ENCODE measurements around the gene TBC1D9. TPM values are rescaled to one million over a fixed set of nuclear protein-coding genes. Genes with fewer than 3 reads are reported as not detected.
"Not testable (repeated sequence)": the region's sequence is repeated elsewhere in the genome, so short reads cannot be mapped to it uniquely, and the experiment has no call there.

Gene TBC1D9
- total RNA-seq, 1 experiment from 2014 or later, result not detected

GRCh38 chr4:140750470-140750869 is 5.7 kb downstream of the TBC1D9 start:
- Histone ChIP-seq H4K20me1 (ENCODE audit: insufficient read depth, low read depth, low read length) (no peaks in the 10 kb centered on the region), H3K4me1 (ENCODE audit: low read length) (no peaks in the 10 kb centered on the region; the same call in 1 of the 2 replicates), H3K79me2 (ENCODE audit: low read length) (no peaks in the 10 kb centered on the region), H3K36me3 (ENCODE audit: insufficient read depth, low read length) (no peaks in the 10 kb centered on the region), H3K27me3 (ENCODE audit: low read length) (no peaks in the 10 kb centered on the region), H3K9me3 (ENCODE audit: low read length) (no peaks in the 10 kb centered on the region), H3K9ac (ENCODE audit: low read length) (no peak overlapping the region), H3K9me2 (replicated peaks; ENCODE audit: insufficient read depth, low read length) (no peaks in the 10 kb centered on the region), H3K4me2 (ENCODE audit: low read depth, low read length, poor library complexity, severe bottlenecking) (no peak overlapping the region), H3K4me3 (ENCODE audit: low read length) (no peak overlapping the region), H3K27ac (ENCODE audit: low read length) (no peak overlapping the region), H2AFZ (ENCODE audit: low read length) (no peak overlapping the region)
- no peak for DNase-seq

GRCh38 chr4:140748171-140748570 is 8.0 kb downstream of the TBC1D9 start:
- no peak overlapping the region for H3K4me2 ChIP-seq (ENCODE audit: low read depth, low read length, poor library complexity, severe bottlenecking)
- H3K27ac ChIP-seq (ENCODE audit: low read length), result no peak overlapping the region
- no peaks in the 10 kb centered on the region for H3K9me3 ChIP-seq (ENCODE audit: low read length)
- no peak for DNase-seq
- H3K9me2 ChIP-seq (replicated peaks; ENCODE audit: insufficient read depth, low read length), result no peaks in the 10 kb centered on the region
- no peaks in the 10 kb centered on the region for H3K36me3 ChIP-seq (ENCODE audit: insufficient read depth, low read length)
- no peaks in the 10 kb centered on the region for H4K20me1 ChIP-seq (ENCODE audit: insufficient read depth, low read depth, low read length)
- peaks cover 13% of the 10 kb centered on the region for H3K4me1 ChIP-seq (ENCODE audit: low read length)
- H3K4me3 ChIP-seq (ENCODE audit: low read length), result no peak overlapping the region
- no peak overlapping the region for H3K9ac ChIP-seq (ENCODE audit: low read length)
- H2AFZ ChIP-seq (ENCODE audit: low read length), result no peak overlapping the region
- H3K27me3 ChIP-seq (ENCODE audit: low read length), result no peaks in the 10 kb centered on the region
- H3K79me2 ChIP-seq (ENCODE audit: low read length), result no peaks in the 10 kb centered on the region

DNA sequence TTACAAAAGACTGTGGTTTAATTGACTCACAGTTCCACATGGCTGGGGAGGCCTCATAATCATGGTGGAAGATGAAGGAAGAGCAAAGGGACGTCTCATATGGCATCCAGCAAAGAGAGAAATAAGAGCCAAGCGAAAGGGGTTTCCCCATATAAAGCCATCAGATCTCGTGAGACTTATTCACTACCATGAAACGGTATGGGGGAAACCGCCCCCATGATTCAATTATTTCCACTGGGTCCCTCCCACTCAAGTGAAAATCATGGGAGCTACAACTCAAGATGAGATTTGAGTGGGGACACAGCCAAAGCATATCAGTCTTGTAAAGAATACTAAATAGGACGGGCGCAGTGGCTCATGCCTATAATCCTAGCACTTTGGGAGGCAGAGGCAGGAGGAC is 9.6 kb downstream of the TBC1D9 start:
- not testable (repeated sequence) for H3K79me2 ChIP-seq (ENCODE audit: low read length); H2AFZ ChIP-seq (ENCODE audit: low read length)

GRCh38 chr4:140744421-140744820 is 11.8 kb downstream of the TBC1D9 start:
- Histone ChIP-seq H3K4me2 (ENCODE audit: low read depth, low read length, poor library complexity, severe bottlenecking) (no peak overlapping the region), H3K79me2 (ENCODE audit: low read length) (no peaks in the 10 kb centered on the region), H2AFZ (ENCODE audit: low read length) (no peak overlapping the region), H3K9ac (ENCODE audit: low read length) (no peak overlapping the region), H3K4me3 (ENCODE audit: low read length) (no peak overlapping the region), H3K4me1 (ENCODE audit: low read length) (peaks cover 27% of the 10 kb centered on the region), H3K9me2 (replicated peaks; ENCODE audit: insufficient read depth, low read length) (no peaks in the 10 kb centered on the region), H3K9me3 (ENCODE audit: low read length) (no peaks in the 10 kb centered on the region), H3K27me3 (ENCODE audit: low read length) (no peaks in the 10 kb centered on the region), H3K27ac (ENCODE audit: low read length) (no peak overlapping the region), H3K36me3 (ENCODE audit: insufficient read depth, low read length) (no peaks in the 10 kb centered on the region), H4K20me1 (ENCODE audit: insufficient read depth, low read depth, low read length) (no peaks in the 10 kb centered on the region)
- no peak for DNase-seq

More for the DNA sequence above, 9.6 kb downstream of the TBC1D9 start:
- not testable (repeated sequence) for DNase-seq; H3K9ac ChIP-seq (ENCODE audit: low read length); H3K9me2 ChIP-seq (replicated peaks; ENCODE audit: insufficient read depth, low read length); H3K4me2 ChIP-seq (ENCODE audit: low read depth, low read length, poor library complexity, severe bottlenecking); H3K27me3 ChIP-seq (ENCODE audit: low read length); H4K20me1 ChIP-seq (ENCODE audit: insufficient read depth, low read depth, low read length); H3K9me3 ChIP-seq (ENCODE audit: low read length); H3K4me3 ChIP-seq (ENCODE audit: low read length); H3K36me3 ChIP-seq (ENCODE audit: insufficient read depth, low read length); H3K27ac ChIP-seq (ENCODE audit: low read length)
- peaks cover 27% of the 10 kb centered on the region for H3K4me1 ChIP-seq (ENCODE audit: low read length)

- no peaks in the 10 kb centered on the region for H4K20me1 ChIP-seq (ENCODE audit: insufficient read depth, low read depth, low read length)
- H3K27ac ChIP-seq (ENCODE audit: low read length), result peak overlapping the region; percentile 73
- H3K9me3 ChIP-seq (ENCODE audit: low read length), result no peaks in the 10 kb centered on the region
- 0 out of 2 replicates have a peak overlapping the region, but pooled peaks have one; percentile 11 for H3K4me3 ChIP-seq (ENCODE audit: low read length)
- H3K9me2 ChIP-seq (replicated peaks; ENCODE audit: insufficient read depth, low read length), result no peaks in the 10 kb centered on the region
- no peaks in the 10 kb centered on the region for H3K79me2 ChIP-seq (ENCODE audit: low read length)
- DNase-seq, result peak; percentile 80
- peak overlapping the region; percentile 27 for H3K9ac ChIP-seq (ENCODE audit: low read length)
- H3K4me2 ChIP-seq (ENCODE audit: low read depth, low read length, poor library complexity, severe bottlenecking), result peak overlapping the region; percentile 49
- H3K36me3 ChIP-seq (ENCODE audit: insufficient read depth, low read length), result no peaks in the 10 kb centered on the region
- no peaks in the 10 kb centered on the region for H3K27me3 ChIP-seq (ENCODE audit: low read length)
- peaks cover 27% of the 10 kb centered on the region for H3K4me1 ChIP-seq (ENCODE audit: low read length)
- H2AFZ ChIP-seq (ENCODE audit: low read length), result no peak overlapping the region
Observed at GRCh38 chr4:140743194-140743931, 12.8 kb downstream of the TBC1D9 start.

GRCh38 chr4:140742838-140743193 is 13.4 kb downstream of the TBC1D9 start:
- H2AFZ ChIP-seq (ENCODE audit: low read length), result no peak overlapping the region
- peak overlapping the region; percentile 49 for H3K4me2 ChIP-seq (ENCODE audit: low read depth, low read length, poor library complexity, severe bottlenecking)
- H3K36me3 ChIP-seq (ENCODE audit: insufficient read depth, low read length), result no peaks in the 10 kb centered on the region
- no peaks in the 10 kb centered on the region for H4K20me1 ChIP-seq (ENCODE audit: insufficient read depth, low read depth, low read length)
- no peak overlapping the region for H3K9ac ChIP-seq (ENCODE audit: low read length)
- H3K9me2 ChIP-seq (replicated peaks; ENCODE audit: insufficient read depth, low read length), result no peaks in the 10 kb centered on the region
- no peak overlapping the region; the same call in 1 of the 2 replicates for H3K4me3 ChIP-seq (ENCODE audit: low read length)
- H3K27ac ChIP-seq (ENCODE audit: low read length), result peak overlapping the region; percentile 67
- H3K4me1 ChIP-seq (ENCODE audit: low read length), result peaks cover 27% of the 10 kb centered on the region
- no peak for DNase-seq
- no peaks in the 10 kb centered on the region for H3K27me3 ChIP-seq (ENCODE audit: low read length)
- H3K79me2 ChIP-seq (ENCODE audit: low read length), result no peaks in the 10 kb centered on the region
- H3K9me3 ChIP-seq (ENCODE audit: low read length), result no peaks in the 10 kb centered on the region

GRCh38 chr4:140740906-140741670 is 15.1 kb downstream of the TBC1D9 start:
- Histone ChIP-seq H4K20me1 (ENCODE audit: insufficient read depth, low read depth, low read length) (no peaks in the 10 kb centered on the region), H3K27ac (ENCODE audit: low read length) (no peak overlapping the region), H3K4me3 (ENCODE audit: low read length) (no peak overlapping the region), H3K9ac (ENCODE audit: low read length) (no peak overlapping the region), H3K9me2 (replicated peaks; ENCODE audit: insufficient read depth, low read length) (no peaks in the 10 kb centered on the region), H3K79me2 (ENCODE audit: low read length) (no peaks in the 10 kb centered on the region), H3K27me3 (ENCODE audit: low read length) (no peaks in the 10 kb centered on the region), H3K4me2 (ENCODE audit: low read depth, low read length, poor library complexity, severe bottlenecking) (no peak overlapping the region), H3K9me3 (ENCODE audit: low read length) (no peaks in the 10 kb centered on the region), H3K36me3 (ENCODE audit: insufficient read depth, low read length) (no peaks in the 10 kb centered on the region), H2AFZ (ENCODE audit: low read length) (no peak overlapping the region), H3K4me1 (ENCODE audit: low read length) (peaks cover 27% of the 10 kb centered on the region)
- DNase-seq, result no peak

GRCh38 chr4:140740422-140740821 is 15.8 kb downstream of the TBC1D9 start:
- Histone ChIP-seq H3K4me2 (ENCODE audit: low read depth, low read length, poor library complexity, severe bottlenecking) (no peak overlapping the region), H3K36me3 (ENCODE audit: insufficient read depth, low read length) (no peaks in the 10 kb centered on the region), H3K27me3 (ENCODE audit: low read length) (no peaks in the 10 kb centered on the region), H4K20me1 (ENCODE audit: insufficient read depth, low read depth, low read length) (no peaks in the 10 kb centered on the region), H3K9me2 (replicated peaks; ENCODE audit: insufficient read depth, low read length) (no peaks in the 10 kb centered on the region), H3K79me2 (ENCODE audit: low read length) (no peaks in the 10 kb centered on the region), H3K9ac (ENCODE audit: low read length) (no peak overlapping the region), H3K9me3 (ENCODE audit: low read length) (no peaks in the 10 kb centered on the region), H3K4me3 (ENCODE audit: low read length) (no peak overlapping the region), H2AFZ (ENCODE audit: low read length) (no peak overlapping the region), H3K4me1 (ENCODE audit: low read length) (peaks cover 27% of the 10 kb centered on the region), H3K27ac (ENCODE audit: low read length) (no peak overlapping the region)
- no peak for DNase-seq
